HG02571 (cell line): Measurements from ENCODE around the gene DLX6.
A peak's percentile ranks its signal among the peaks of the same experiment; 100 is the strongest.

ENCODE experiments used
- ATAC-seq: cut with Tn5 transposase; IDR thresholded peaks from one replicate; pipeline ENCODE4 v1.9.1; 2021; ENCODE audit warnings: mild to moderate bottlenecking, moderate library complexity; ENCODE audit not compliant: unreplicated experiment

DLX6 gene

GRCh38 chr7:96995406-96996110 is 9.8 kb upstream of the DLX6 start:
- no peak for ATAC-seq

DNA sequence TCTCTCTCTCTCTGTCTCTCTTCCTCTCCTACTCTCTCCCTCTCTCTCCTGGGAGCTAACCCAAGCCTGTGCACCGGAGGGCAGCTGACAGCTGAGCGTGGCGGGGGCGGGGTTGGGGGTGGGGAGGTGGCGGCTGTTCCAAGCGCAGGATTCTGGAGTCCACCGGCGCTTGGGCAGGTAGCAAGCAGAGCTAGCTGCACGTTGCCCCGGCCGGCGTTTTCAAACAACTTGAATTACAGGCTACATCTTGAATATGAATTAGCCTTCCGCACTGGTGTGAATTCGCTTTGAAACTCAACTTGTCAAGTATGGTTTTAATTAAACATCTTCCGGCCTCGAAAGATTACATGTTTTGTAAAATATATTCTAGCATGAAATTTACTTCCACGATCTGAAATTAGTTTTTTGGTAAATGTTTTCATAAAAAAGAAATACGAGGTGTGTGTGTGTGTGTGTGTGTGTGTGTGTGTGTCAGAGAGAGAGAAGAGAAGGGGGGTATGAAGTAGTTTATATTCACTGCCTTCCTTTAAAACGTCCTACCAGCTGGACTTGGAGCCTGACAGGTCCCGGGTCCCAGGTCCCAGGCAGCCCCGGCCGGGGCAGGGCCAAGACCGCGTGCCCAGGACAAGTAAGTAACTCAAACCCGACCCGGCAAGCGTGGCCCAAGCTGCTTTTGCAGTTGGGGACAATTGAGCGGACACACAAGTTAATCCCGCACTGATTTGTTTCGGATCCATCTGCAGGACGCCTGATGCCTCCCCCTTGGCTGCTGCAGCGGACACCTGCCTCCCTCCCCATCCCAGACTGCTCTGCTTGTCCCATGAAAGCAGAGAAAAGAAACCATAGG is 9.0 kb upstream of the DLX6 start:
- ATAC-seq, result no peak

DNA sequence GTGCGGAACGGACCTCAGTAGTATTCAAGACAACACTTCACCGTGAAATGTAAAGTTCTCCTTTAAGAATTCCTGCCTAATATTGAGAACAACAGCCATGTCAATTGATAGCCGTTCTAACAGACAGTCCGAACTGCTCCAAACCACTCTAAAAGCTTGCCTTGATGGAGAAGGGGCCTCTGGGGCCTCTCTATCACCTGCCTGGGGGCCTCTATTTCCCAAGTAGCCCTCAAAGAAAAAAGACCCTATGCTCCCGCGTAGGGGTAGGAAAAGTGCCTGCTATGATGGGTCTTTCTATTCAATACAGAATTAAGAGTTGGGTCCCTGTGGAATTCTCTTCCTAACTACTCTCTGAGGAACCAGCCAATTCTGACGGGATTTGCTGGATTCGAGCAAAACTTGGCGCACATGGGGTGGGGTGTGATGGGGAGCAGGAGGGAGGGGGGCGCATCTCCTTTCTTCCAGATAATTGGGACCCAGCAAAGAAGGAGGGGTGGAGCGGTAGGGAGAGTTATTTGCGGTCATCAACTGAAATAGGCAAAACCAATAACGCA is 8.3 kb upstream of the DLX6 start:
- no peak for ATAC-seq

DNA sequence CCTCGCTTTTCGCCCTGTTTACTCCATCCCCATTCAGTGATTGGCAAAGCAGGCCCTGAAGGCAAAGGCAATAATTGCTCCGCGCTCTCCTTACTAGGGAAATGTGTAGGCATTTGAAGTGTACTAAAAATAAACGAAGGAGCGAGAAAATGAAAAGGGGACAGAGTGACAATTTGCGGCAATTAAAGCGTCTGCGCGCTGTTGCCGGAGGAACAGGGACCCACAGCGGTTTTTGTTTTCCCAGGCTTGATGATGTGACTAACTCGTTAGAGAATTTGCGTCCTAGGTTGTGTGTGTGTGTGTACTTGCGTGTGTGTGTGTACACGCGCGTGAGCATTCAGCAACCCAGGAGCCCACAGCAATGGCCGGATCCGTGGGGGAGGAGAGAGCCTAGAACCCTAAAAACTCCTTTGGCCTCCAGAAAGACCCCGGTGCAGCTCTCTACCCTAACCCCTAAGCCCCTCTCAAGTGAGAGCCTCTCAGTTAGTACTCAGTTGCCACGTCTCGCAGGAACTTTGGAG is 7.8 kb upstream of the DLX6 start:
- ATAC-seq, result no peak

- no peak for ATAC-seq
Measured at GRCh38 chr7:96998333-96998732, 7.0 kb upstream of the DLX6 start.

DNA sequence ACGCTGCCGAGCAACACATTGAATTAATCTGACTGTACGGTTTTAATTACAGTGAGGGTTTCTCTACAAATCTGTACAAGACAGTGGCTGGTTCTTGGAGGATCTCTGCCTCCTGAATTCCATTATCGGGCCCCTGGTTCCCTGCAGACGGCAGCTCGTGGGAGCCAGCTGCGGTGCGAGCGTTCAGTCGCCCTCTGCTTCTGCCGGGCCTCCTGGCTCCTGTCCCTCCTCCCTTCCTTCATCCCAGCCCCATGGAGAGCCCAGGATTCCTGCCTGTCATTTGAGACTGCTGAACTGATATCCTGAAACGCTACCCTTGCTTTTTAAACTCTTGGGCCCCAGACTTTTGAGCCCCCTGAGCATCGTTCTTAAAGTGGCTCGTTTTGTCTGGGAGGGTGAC is 6.6 kb upstream of the DLX6 start:
- no peak for ATAC-seq

GRCh38 chr7:97001221-97001620 is 4.1 kb upstream of the DLX6 start:
- no peak for ATAC-seq

- ATAC-seq, result no peak
Measured at GRCh38 chr7:97001656-97002554, 3.4 kb upstream of the DLX6 start.

GRCh38 chr7:97002555-97003261 is 2.6 kb upstream of the DLX6 start:
- no peak for ATAC-seq

- ATAC-seq, result no peak
Measured at GRCh38 chr7:97003262-97004246, 1.8 kb upstream of the DLX6 start.

DNA sequence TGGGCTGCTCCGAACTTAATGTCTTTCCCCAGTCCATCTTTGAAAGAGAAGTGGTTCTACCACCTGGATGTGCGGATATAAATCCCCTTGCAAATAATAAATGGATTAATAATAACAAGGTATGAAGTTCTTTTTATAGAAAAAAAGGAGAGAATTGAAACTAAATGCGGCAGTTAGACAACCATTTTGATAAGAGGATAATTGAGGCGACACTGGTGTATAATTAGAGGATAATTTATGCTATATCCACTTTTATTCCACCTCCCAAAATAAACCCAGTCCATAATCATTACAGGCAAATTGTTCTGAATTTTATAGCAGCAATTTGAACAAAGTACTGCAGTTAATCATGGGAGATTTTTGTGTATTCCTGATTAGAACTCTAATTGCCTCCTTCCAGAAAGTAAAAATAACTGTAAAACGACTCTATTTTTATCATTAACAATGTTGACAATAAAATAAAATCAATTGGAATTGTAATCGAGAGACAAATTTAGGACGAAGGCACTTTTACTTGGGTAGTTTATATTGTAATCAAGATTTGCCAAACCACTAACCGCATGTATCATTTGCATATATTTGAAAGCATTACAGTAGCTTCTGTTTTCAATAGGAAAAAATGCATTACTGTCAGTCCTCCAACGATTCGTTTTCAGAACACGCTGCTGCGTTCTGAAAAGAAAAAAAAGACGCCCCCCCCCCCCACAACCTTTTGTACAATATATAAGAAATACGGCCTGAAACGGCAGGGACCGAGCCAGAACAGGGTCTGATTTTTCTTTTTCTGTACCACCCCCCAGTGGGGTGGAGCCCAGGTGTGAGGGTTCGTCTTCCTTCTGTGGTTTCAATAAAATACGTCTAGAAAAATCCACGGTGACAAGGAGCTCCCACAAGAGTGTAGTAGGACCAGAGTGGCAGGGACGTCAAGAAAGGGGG is 838 bp upstream of the DLX6 start:
- no peak for ATAC-seq

DNA sequence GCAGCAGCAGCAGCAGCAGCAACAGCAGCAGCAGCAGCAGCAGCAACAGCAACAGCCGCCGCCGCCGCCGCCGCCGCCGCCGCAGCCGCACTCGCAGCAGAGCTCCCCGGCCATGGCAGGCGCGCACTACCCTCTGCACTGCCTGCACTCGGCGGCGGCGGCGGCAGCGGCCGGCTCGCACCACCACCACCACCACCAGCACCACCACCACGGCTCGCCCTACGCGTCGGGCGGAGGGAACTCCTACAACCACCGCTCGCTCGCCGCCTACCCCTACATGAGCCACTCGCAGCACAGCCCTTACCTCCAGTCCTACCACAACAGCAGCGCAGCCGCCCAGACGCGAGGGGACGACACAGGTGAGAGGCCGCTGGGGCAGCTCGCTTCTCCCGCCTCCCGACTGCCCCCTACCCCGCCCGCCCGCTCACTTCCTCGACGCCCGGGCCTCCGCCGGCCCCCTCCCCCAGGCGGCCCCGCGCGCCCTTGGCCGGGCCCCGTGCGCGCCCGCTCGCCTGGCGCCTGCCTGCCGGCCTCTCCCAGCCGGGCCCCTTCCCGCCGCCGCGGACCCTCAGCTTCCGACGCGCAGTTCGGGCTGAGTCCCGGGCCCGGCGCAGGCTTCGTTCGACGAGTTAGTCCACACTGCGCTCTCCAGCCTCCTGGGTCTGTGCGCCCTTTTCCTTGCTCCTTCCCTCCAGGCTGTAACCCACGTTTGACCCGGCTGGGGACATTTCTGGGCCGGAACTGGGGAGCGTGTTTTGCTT is 882 bp downstream of the DLX6 start:
- peak; percentile 50 for ATAC-seq

DNA sequence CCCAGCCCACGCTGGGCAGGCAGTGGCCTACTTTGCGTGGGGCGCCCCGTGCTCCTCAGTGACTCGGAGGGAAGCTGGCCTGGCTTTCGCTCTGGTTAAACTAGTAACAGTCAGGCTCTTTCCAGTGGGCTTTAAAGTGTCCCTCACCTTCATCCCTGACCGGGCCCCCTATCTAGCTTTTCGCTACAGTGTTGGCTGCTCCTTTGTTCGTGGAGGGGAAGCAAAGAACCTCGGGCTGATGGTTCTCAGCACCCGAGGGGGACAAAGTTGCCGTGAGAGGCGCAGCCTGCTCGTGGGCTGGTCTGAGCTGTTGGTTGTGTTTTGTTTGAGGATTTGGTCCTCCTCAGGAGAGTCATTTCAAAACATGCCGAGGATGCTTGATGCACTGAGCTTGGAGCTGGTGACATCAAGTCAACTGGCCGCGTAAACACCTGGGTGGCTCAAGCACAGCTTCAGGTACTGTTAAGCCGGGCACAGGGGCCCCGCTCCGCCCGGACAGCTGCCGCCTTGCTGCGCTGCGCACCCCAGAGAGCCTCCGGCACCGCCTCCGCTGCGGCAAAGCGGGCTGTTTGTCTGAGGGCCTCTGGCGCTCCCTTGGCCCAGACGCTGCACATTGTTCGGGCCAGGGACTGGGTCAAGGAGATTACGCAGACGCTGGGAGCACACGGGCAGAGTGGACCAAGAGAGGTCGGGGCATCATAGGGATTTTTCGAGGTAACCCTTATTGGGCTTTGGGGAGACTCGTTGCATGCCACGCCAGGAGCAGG is 1.6 kb downstream of the DLX6 start:
- ATAC-seq, result no peak

- ATAC-seq, result no peak
Measured at GRCh38 chr7:97007583-97007861, 2.2 kb downstream of the DLX6 start.

DNA sequence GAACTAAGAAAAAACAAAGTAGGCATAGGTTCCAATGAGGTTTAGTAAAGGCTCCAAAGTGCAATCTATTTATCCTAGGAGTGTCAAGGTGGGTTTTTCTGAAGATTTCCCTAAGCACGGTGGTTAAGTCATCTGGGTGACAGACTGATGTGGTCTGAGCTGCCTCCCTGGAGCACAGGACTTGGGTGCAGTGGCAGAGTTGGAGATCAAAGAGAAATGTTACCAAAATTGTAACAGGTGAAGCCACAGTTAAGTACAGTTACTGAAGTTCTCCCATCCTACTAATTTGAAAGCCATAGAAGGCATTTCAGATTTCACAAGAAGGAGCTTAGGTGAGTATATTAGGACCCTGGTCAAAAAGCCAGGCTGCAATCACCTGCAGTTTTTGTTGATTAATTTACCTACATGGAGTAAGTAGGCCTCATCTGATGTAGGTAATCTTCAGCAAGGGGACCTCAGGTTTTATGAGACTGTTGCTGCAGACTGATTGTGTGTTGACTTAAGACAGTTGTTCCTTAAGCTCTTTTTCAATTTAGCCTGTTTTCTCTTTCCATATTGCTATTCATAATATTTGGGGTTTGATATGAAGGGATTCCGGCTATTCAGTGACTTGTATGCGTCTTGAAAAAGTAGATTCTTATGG is 3.0 kb downstream of the DLX6 start:
- no peak for ATAC-seq
